Cardiac muscle cell (in vitro differentiated cells and primary cell): ENCODE results near the gene FOXC1. TPM values are rescaled to one million over a fixed set of nuclear protein-coding genes. Genes with fewer than 3 reads are reported as not detected.

ENCODE experiments used
- DNase-seq, 2 donors: peaks; one replicate each; pipeline versions ENCODE4 v3.0.0 to v3.0.0-alpha.2; 2010 to 2017; ENCODE audit warnings: low read depth in 1 of 2, low spot score in 1 of 2
- H3K27ac ChIP-seq: fragments of 200-600 bp; sonication (generic); 2 replicates; pipeline ENCODE4 v1.5.1; 2016
- H3K27me3 ChIP-seq: fragments of 200-600 bp; sonication (generic); 2 replicates; pipeline ENCODE4 v1.6.0; 2016; ENCODE audit warnings: control low read depth
- H3K36me3 ChIP-seq: fragments of 200-600 bp; sonication (generic); 2 replicates; pipeline ENCODE4 v1.5.1; 2016; ENCODE audit warnings: control low read depth
- H3K4me1 ChIP-seq: fragments of 200-600 bp; sonication (generic); 2 replicates; pipeline ENCODE4 v1.8.1; 2017; ENCODE audit warnings: low read depth, mild to moderate bottlenecking, mixed run types
- H3K4me3 ChIP-seq: fragments of 200-600 bp; sonication (generic); 2 replicates; pipeline ENCODE4 v1.5.1; 2016; ENCODE audit warnings: mild to moderate bottlenecking
- H3K9me3 ChIP-seq: fragments of 200-600 bp; sonication (generic); 2 replicates; pipeline ENCODE4 v1.5.1; 2017; ENCODE audit warnings: low read depth, mild to moderate bottlenecking, control low read depth
- CTCF ChIP-seq: IDR thresholded peaks from 2 replicates; pipeline ENCODE4 v1.5.1; 2012; ENCODE audit warnings: low read depth, mild to moderate bottlenecking, low read length
- polyA plus RNA-seq: library from polyadenylated mRNA; unstranded; fragments of >200 nt; fragmentation: Nextera tagmentation; extraction: Ambion mirVana; gene quantifications from 2 replicates; pipeline ENCODE4 v1.2.1, GENCODE V29; 2016
- total RNA-seq: library from RNA; depleted of rRNA; stranded (reverse); fragments of >200 nt; gene quantifications from 2 replicates; pipeline ENCODE4 v1.2.3, GENCODE V29; 2016

FOXC1 gene
- total and polyA plus RNA-seq, 2 experiments from 2014 or later, result 2.5 to 3.4 TPM

- no peak for DNase-seq
- Histone ChIP-seq H3K9me3 (no peaks in the 10 kb centered on the region), H3K4me1 (no peaks in the 10 kb centered on the region), H3K27ac (no peak overlapping the region), H3K36me3 (no peaks in the 10 kb centered on the region), H3K27me3 (no peaks in the 10 kb centered on the region), H3K4me3 (no peak overlapping the region)
- no peak for TF ChIP-seq CTCF
These were observed 24.1 kb upstream of the FOXC1 start for GRCh38 chr6:1585669-1586049.

- DNase-seq, result no peak
- Histone ChIP-seq H3K27me3 (no peaks in the 10 kb centered on the region), H3K36me3 (no peaks in the 10 kb centered on the region), H3K27ac (no peak overlapping the region), H3K9me3 (no peaks in the 10 kb centered on the region), H3K4me1 (no peaks in the 10 kb centered on the region), H3K4me3 (no peak overlapping the region)
- no peak for TF ChIP-seq CTCF
These were observed 23.5 kb upstream of the FOXC1 start for GRCh38 chr6:1586256-1586655.

GRCh38 chr6:1586861-1587450 lies 22.8 kb upstream of the FOXC1 start:
- Histone ChIP-seq H3K4me1 (no peaks in the 10 kb centered on the region), H3K4me3 (no peak overlapping the region), H3K36me3 (no peaks in the 10 kb centered on the region), H3K27ac (no peak overlapping the region), H3K9me3 (no peaks in the 10 kb centered on the region), H3K27me3 (no peaks in the 10 kb centered on the region)
- no peak for DNase-seq
- TF ChIP-seq CTCF, result no peak

GRCh38 chr6:1587546-1587945 lies 22.2 kb upstream of the FOXC1 start:
- H3K4me3 ChIP-seq, result no peak overlapping the region
- H3K27ac ChIP-seq, result no peak overlapping the region
- DNase-seq, result no peak
- H3K27me3 ChIP-seq, result no peaks in the 10 kb centered on the region
- H3K9me3 ChIP-seq, result no peaks in the 10 kb centered on the region
- H3K36me3 ChIP-seq, result no peaks in the 10 kb centered on the region
- TF ChIP-seq CTCF, result no peak
- H3K4me1 ChIP-seq, result no peaks in the 10 kb centered on the region

- TF ChIP-seq CTCF, result no peak
- Histone ChIP-seq H3K36me3 (no peaks in the 10 kb centered on the region), H3K4me3 (no peak overlapping the region), H3K27ac (no peak overlapping the region), H3K9me3 (no peaks in the 10 kb centered on the region), H3K4me1 (no peaks in the 10 kb centered on the region), H3K27me3 (no peaks in the 10 kb centered on the region)
- no peak for DNase-seq
These were observed 21.7 kb upstream of the FOXC1 start for GRCh38 chr6:1587977-1588376.

- no peak for TF ChIP-seq CTCF
- no peak overlapping the region for H3K4me3 ChIP-seq
- no peak overlapping the region for H3K27ac ChIP-seq
- no peaks in the 10 kb centered on the region for H3K9me3 ChIP-seq
- no peaks in the 10 kb centered on the region for H3K4me1 ChIP-seq
- no peak for DNase-seq
- no peaks in the 10 kb centered on the region for H3K36me3 ChIP-seq
- H3K27me3 ChIP-seq, result peaks cover 6% of the 10 kb centered on the region
These were observed 20.5 kb upstream of the FOXC1 start for GRCh38 chr6:1589208-1589607.
